ENCODE measurements around the gene STARD13.

GRCh38 chr13:33319859-33320258 is 34.3 kb upstream of the STARD13 start:
- no peak for TF ChIP-seq GATA3 (IDR thresholded peaks at IDR 0.05; ENCODE audit: low read depth, low read length)
- TF ChIP-seq GATA2 (IDR thresholded peaks at IDR 0.05; ENCODE audit: low read depth, low read length) = no peak
